GM19467 (cell line): ENCODE measurements around the gene HSD17B11.
"Not testable (repeated sequence)": the region's sequence is repeated elsewhere in the genome, so short reads cannot be mapped to it uniquely, and the experiment has no call there.

Source experiments
- ATAC-seq: cut with Tn5 transposase; IDR thresholded peaks from one replicate; pipeline ENCODE4 v1.9.1; 2021; ENCODE audit warnings: mild to moderate bottlenecking, moderate library complexity; ENCODE audit not compliant: unreplicated experiment

Gene HSD17B11

GRCh38 chr4:87310691-87311335 is 80.2 kb downstream of the HSD17B11 start:
- ATAC-seq, result no peak

- no peak for ATAC-seq
These were observed 81.4 kb downstream of the HSD17B11 start for GRCh38 chr4:87309625-87310024.

- no peak for ATAC-seq
These were observed 84.9 kb downstream of the HSD17B11 start for GRCh38 chr4:87306056-87306455.

- ATAC-seq, result no peak
These were observed 85.4 kb downstream of the HSD17B11 start for GRCh38 chr4:87305562-87305961.

GRCh38 chr4:87304745-87305432 is 86.1 kb downstream of the HSD17B11 start:
- ATAC-seq, result no peak

GRCh38 chr4:87299898-87300297 is 91.1 kb downstream of the HSD17B11 start:
- no peak for ATAC-seq

GRCh38 chr4:87298362-87298761 is 92.6 kb downstream of the HSD17B11 start:
- ATAC-seq, result no peak

- ATAC-seq, result not testable (repeated sequence)
These were observed 96.1 kb downstream of the HSD17B11 start for GRCh38 chr4:87294911-87295310.

GRCh38 chr4:87293889-87294288 is 97.1 kb downstream of the HSD17B11 start:
- ATAC-seq, result not testable (repeated sequence)

GRCh38 chr4:87286970-87287369 is 104.0 kb downstream of the HSD17B11 start:
- ATAC-seq, result no peak
